HepG2 (cell line): ENCODE results near the gene MAPK6. TPM values are rescaled to one million over a fixed set of nuclear protein-coding genes. Genes with fewer than 3 reads are reported as not detected.
A peak's percentile ranks its signal among the peaks of the same experiment; 100 is the strongest.

Experiments used
- ATF7 ChIP-seq, 2 experiments: fragments of 450-650 bp in 1 of 2; sonication (generic) in 1 of 2; formaldehyde crosslinking in 1 of 2; IDR thresholded peaks; 2 replicates each; pipeline versions ENCODE4 v1.4.0 to v1.6.1; 2016 to 2020; ENCODE audit warnings: antibody characterized with exemption in 1 of 2, mild to moderate bottlenecking in 1 of 2, missing genetic modification reagents in 1 of 2
- BCL6 ChIP-seq: IDR thresholded peaks from 2 replicates; pipeline ENCODE4 v1.6.1; 2016; ENCODE audit warnings: missing genetic modification reagents, missing compliant biosample characterization
- FOSL2 ChIP-seq: sonication (generic); formaldehyde crosslinking; IDR thresholded peaks from 2 replicates; pipeline ENCODE4 v1.4.0; 2020; ENCODE audit warnings: missing genetic modification reagents
- HDAC6 ChIP-seq: fragments of 200-600 bp; sonication (generic); IDR thresholded peaks from 2 replicates; pipeline ENCODE4 v1.7.0; 2017; ENCODE audit warnings: mild to moderate bottlenecking, antibody characterized with exemption, low read length, low read depth
- HNF4G ChIP-seq, 2 experiments: sonication (generic) in 1 of 2; formaldehyde crosslinking in 1 of 2; IDR thresholded peaks; 2 replicates each; pipeline versions ENCODE4 v1.4.0 to v1.6.1; 2011 to 2020; ENCODE audit warnings: borderline replicate concordance in 2 of 2, low read depth in 2 of 2, mild to moderate bottlenecking in 2 of 2, low read length in 1 of 2, missing genetic modification reagents in 1 of 2, moderate library complexity in 1 of 2
- HNRNPL ChIP-seq: fragments of 200-400 bp; formaldehyde crosslinking; IDR thresholded peaks from 2 replicates; pipeline ENCODE4 v1.6.1; 2017; ENCODE audit warnings: mild to moderate bottlenecking, low read depth, low read length
- IRF2 ChIP-seq: IDR thresholded peaks from 2 replicates; pipeline ENCODE4 v1.6.1; 2018; ENCODE audit warnings: missing genetic modification reagents, missing compliant biosample characterization
- MYNN ChIP-seq: sonication (generic); formaldehyde crosslinking; IDR thresholded peaks from 2 replicates; pipeline ENCODE4 v1.4.0; 2020; ENCODE audit warnings: mild to moderate bottlenecking, low read depth, missing genetic modification reagents
- NFKB2 ChIP-seq: sonication (generic); formaldehyde crosslinking; IDR thresholded peaks from 2 replicates; pipeline ENCODE4 v1.4.0; 2020; ENCODE audit warnings: missing genetic modification reagents, borderline replicate concordance
- NFYC ChIP-seq: IDR thresholded peaks from 2 replicates; pipeline ENCODE4 v1.6.1; 2016; ENCODE audit warnings: missing genetic modification reagents, missing compliant biosample characterization
- SOX5 ChIP-seq: IDR thresholded peaks from 2 replicates; pipeline ENCODE4 v1.6.1; 2016; ENCODE audit warnings: borderline replicate concordance
- TBX3 ChIP-seq: fragments of 450-650 bp; IDR thresholded peaks from 2 replicates; pipeline ENCODE4 v1.6.1; 2017; ENCODE audit warnings: antibody characterized with exemption, mild to moderate bottlenecking, inconsistent platforms, borderline replicate concordance
- ZBTB7A ChIP-seq: sonication (generic); formaldehyde crosslinking; IDR thresholded peaks from 2 replicates; pipeline ENCODE4 v1.8.0; 2022; ENCODE audit warnings: mild to moderate bottlenecking, missing genetic modification reagents
- ZFX ChIP-seq: sonication (generic); formaldehyde crosslinking; IDR thresholded peaks from 2 replicates; pipeline ENCODE4 v1.4.0; 2020; ENCODE audit warnings: mild to moderate bottlenecking, low read depth, missing genetic modification reagents, moderate library complexity
- ZNF547 ChIP-seq: sonication (generic); formaldehyde crosslinking; IDR thresholded peaks from 2 replicates; pipeline ENCODE4 v1.5.1; 2020; ENCODE audit warnings: mild to moderate bottlenecking, missing genetic modification reagents
- ZNF570 ChIP-seq: sonication (generic); formaldehyde crosslinking; IDR thresholded peaks from 2 replicates; pipeline ENCODE4 v1.4.0; 2020; ENCODE audit warnings: mild to moderate bottlenecking, missing genetic modification reagents, borderline replicate concordance
- ZNF619 ChIP-seq: sonication (generic); formaldehyde crosslinking; IDR thresholded peaks from 2 replicates; pipeline ENCODE4 v1.4.0; 2020; ENCODE audit warnings: mild to moderate bottlenecking, missing genetic modification reagents
- ZNF678 ChIP-seq: sonication (generic); formaldehyde crosslinking; IDR thresholded peaks from 2 replicates; pipeline ENCODE4 v1.4.0; 2020; ENCODE audit warnings: mild to moderate bottlenecking, missing genetic modification reagents
- ZNF772 ChIP-seq: sonication (generic); formaldehyde crosslinking; IDR thresholded peaks from 2 replicates; pipeline ENCODE4 v1.5.0; 2020; ENCODE audit warnings: mild to moderate bottlenecking, missing genetic modification reagents
- polyA plus RNA-seq, 8 experiments: library from polyadenylated mRNA; depleted of rRNA in 3 of 8; stranded (reverse) in 7 of 8; unstranded in 1 of 8; fragments of >200 nt; fragmentation: Illumina TruSeq in 4 of 8; extraction: Trizol in 4 of 8; gene quantifications; 2 replicates each; pipeline versions ENCODE4 v1.2.1 to v1.2.3, GENCODE V29; 2011 to 2016; ENCODE audit warnings: low read depth in 4 of 8, missing spikeins in 1 of 8, mixed read lengths in 1 of 8; ENCODE audit not compliant: insufficient read depth in 1 of 8
- total RNA-seq, 5 experiments: library from RNA; depleted of rRNA; stranded (reverse); fragments of >200 nt; fragmentation: Illumina TruSeq; extraction: Trizol; gene quantifications; 2 replicates each; pipeline ENCODE4 v1.2.3, GENCODE V29; 2016; ENCODE audit warnings: low read depth in 1 of 5
- TF ChIP-seq, protein P1 (sequence below): sonication (generic); formaldehyde crosslinking; IDR thresholded peaks from 2 replicates; pipeline ENCODE4 v1.5.0; 2020; ENCODE audit warnings: mild to moderate bottlenecking, missing genetic modification reagents, borderline replicate concordance
- TF ChIP-seq, protein P2 (sequence below): sonication (generic); formaldehyde crosslinking; IDR thresholded peaks from 2 replicates; pipeline ENCODE4 v1.5.0; 2020; ENCODE audit warnings: mild to moderate bottlenecking, missing genetic modification reagents
- TF ChIP-seq, protein P3 (sequence below): IDR thresholded peaks from 2 replicates; pipeline ENCODE4 v1.6.1; 2016; ENCODE audit warnings: missing genetic modification reagents, missing compliant biosample characterization

MAPK6 gene
- total and polyA plus RNA-seq, 2 of the 13 experiments (the other 11 are each of a cell fraction or from before 2014, with no cell fraction given), result 89.5 to 99.7 TPM

DNA sequence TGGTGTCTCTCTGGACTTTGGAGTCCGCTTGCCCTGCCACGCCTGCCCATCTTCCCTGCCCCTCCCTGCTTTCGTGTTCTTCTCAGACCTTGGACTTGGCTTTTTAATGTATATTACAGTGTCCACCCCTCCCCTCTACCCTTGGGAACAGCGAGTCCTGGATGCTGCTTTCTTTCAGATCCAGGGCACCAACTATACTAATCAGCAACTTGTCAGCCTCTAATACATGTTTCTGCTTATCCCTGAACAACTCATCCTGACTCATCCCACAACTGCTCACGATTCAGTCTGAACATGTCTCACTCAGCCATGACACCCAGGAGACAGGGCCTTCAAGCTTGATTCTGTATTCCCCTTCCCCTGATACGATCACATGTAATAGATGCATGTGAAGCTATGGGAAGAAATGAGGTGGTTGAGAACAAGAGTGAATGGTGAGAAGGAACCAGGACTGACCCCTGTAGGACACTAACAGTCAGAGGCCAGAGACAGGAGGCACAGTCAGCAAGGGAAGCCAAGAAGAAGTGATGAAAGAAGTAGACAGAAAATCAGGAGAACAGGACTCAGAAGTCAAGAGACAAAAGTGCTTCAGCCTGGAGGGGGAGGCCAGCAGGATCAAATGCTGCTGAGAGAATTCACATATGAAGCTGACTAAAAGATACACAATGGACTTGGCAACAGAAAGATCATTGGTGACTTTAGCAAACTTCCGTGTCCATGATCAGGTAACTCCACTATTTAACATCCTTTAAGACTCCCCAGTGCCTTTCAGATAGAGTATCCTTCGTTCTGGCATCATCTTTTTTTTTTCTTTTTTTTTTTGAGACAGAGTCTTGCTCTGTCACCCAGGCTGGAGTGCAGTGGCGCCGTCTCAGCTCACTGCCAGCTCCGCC, 58.1 kb downstream of the MAPK6 start (continued):
- TF ChIP-seq SOX5 (CRISPR knock-in tag) (0 out of 2 replicates have a peak, but pooled peaks have one; percentile 6), TBX3 (no peak), NFKB2 (CRISPR knock-in tag) (no peak), NFYC (CRISPR knock-in tag) (no peak), MYNN (no peak), ZNF547 (CRISPR knock-in tag) (no peak), IRF2 (CRISPR knock-in tag) (peak; percentile 10; the same call in 1 of the 2 replicates), FOSL2 (peak; percentile 64), ZNF772 (CRISPR knock-in tag) (no peak), ZNF619 (CRISPR knock-in tag) (no peak), ZNF678 (no peak), HNRNPL (no peak), ATF7 (IDR thresholded peaks at IDR 0.05) (no peak), ATF7 (CRISPR knock-in tag; IDR thresholded peaks at IDR 0.05) (no peak), HNF4G (IDR thresholded peaks at IDR 0.05; ENCODE audit: borderline replicate concordance, low read depth, low read length) (peak; percentile 63), HNF4G (CRISPR knock-in tag; IDR thresholded peaks at IDR 0.05; ENCODE audit: borderline replicate concordance, low read depth) (no peak), HDAC6 (no peak), ZFX (no peak), ZBTB7A (CRISPR knock-in tag) (0 out of 2 replicates have a peak, but pooled peaks have one; percentile 1), ZNF570 (CRISPR knock-in tag) (no peak), BCL6 (CRISPR knock-in tag) (no peak)
- TF ChIP-seq, protein P1, sequence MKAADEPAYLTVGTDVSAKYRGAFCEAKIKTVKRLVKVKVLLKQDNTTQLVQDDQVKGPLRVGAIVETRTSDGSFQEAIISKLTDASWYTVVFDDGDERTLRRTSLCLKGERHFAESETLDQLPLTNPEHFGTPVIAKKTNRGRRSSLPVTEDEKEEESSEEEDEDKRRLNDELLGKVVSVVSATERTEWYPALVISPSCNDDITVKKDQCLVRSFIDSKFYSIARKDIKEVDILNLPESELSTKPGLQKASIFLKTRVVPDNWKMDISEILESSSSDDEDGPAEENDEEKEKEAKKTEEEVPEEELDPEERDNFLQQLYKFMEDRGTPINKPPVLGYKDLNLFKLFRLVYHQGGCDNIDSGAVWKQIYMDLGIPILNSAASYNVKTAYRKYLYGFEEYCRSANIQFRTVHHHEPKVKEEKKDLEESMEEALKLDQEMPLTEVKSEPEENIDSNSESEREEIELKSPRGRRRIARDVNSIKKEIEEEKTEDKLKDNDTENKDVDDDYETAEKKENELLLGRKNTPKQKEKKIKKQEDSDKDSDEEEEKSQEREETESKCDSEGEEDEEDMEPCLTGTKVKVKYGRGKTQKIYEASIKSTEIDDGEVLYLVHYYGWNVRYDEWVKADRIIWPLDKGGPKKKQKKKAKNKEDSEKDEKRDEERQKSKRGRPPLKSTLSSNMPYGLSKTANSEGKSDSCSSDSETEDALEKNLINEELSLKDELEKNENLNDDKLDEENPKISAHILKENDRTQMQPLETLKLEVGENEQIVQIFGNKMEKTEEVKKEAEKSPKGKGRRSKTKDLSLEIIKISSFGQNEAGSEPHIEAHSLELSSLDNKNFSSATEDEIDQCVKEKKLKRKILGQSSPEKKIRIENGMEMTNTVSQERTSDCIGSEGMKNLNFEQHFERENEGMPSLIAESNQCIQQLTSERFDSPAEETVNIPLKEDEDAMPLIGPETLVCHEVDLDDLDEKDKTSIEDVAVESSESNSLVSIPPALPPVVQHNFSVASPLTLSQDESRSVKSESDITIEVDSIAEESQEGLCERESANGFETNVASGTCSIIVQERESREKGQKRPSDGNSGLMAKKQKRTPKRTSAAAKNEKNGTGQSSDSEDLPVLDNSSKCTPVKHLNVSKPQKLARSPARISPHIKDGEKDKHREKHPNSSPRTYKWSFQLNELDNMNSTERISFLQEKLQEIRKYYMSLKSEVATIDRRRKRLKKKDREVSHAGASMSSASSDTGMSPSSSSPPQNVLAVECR (CRISPR knock-in tag), result peak; percentile 26; the same call in 1 of the 2 replicates
- TF ChIP-seq, protein P2, sequence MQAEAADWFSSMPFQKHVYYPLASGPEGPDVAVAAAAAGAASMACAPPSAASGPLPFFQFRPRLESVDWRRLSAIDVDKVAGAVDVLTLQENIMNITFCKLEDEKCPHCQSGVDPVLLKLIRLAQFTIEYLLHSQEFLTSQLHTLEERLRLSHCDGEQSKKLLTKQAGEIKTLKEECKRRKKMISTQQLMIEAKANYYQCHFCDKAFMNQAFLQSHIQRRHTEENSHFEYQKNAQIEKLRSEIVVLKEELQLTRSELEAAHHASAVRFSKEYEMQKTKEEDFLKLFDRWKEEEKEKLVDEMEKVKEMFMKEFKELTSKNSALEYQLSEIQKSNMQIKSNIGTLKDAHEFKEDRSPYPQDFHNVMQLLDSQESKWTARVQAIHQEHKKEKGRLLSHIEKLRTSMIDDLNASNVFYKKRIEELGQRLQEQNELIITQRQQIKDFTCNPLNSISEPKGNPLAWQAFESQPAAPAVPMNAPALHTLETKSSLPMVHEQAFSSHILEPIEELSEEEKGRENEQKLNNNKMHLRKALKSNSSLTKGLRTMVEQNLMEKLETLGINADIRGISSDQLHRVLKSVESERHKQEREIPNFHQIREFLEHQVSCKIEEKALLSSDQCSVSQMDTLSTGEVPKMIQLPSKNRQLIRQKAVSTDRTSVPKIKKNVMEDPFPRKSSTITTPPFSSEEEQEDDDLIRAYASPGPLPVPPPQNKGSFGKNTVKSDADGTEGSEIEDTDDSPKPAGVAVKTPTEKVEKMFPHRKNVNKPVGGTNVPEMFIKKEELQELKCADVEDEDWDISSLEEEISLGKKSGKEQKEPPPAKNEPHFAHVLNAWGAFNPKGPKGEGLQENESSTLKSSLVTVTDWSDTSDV (CRISPR knock-in tag), result no peak
- TF ChIP-seq, protein P3, sequence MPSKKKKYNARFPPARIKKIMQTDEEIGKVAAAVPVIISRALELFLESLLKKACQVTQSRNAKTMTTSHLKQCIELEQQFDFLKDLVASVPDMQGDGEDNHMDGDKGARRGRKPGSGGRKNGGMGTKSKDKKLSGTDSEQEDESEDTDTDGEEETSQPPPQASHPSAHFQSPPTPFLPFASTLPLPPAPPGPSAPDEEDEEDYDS (CRISPR knock-in tag), result 0 out of 2 replicates have a peak, but pooled peaks have one; percentile 10
